Endometrial microvascular endothelial cells (primary cell): ENCODE measurements around the gene C4orf50. TPM values are rescaled to one million over a fixed set of nuclear protein-coding genes. Genes with fewer than 3 reads are reported as not detected.

Source experiments
- in situ Hi-C: cut with HindIII; loops from 2 replicates; pipeline ENCODE4 v1.10.0; 2017; ENCODE audit warnings: low sequenced_read_pairs, low pct_unique_long_range_greater_than_20kb; ENCODE audit errors: inconsistent ontology term
- total RNA-seq: library from RNA; depleted of rRNA; stranded (reverse); fragments of >200 nt; gene quantifications from one replicate; pipeline ENCODE4 v1.2.3, GENCODE V29; 2015; ENCODE audit errors: inconsistent ontology term

C4orf50 gene
- total RNA-seq, 1 donor from 2014 or later = not detected

GRCh38 chr4:6046526-6047129, 28.4 kb upstream of the C4orf50 start:
- in situ Hi-C loops = no loop called here

GRCh38 chr4:6044805-6045204, 26.6 kb upstream of the C4orf50 start:
- in situ Hi-C loops = no loop called here

- in situ Hi-C loops = no loop called here
These were observed 26.0 kb upstream of the C4orf50 start for GRCh38 chr4:6044276-6044675.

GRCh38 chr4:6043843-6044242, 25.6 kb upstream of the C4orf50 start:
- in situ Hi-C loops = no loop called here

- in situ Hi-C loops = no loop called here
These were observed 25.0 kb upstream of the C4orf50 start for GRCh38 chr4:6043188-6043587.

- in situ Hi-C loops = no loop called here
These were observed 24.2 kb upstream of the C4orf50 start for GRCh38 chr4:6042293-6043063.

- in situ Hi-C loops = no loop called here
These were observed 23.6 kb upstream of the C4orf50 start for GRCh38 chr4:6041800-6042199.

GRCh38 chr4:6038711-6039110, 20.5 kb upstream of the C4orf50 start:
- in situ Hi-C loops = no loop called here

GRCh38 chr4:6035786-6036185, 17.6 kb upstream of the C4orf50 start:
- in situ Hi-C loops = no loop called here

- in situ Hi-C loops = no loop called here
These were observed 15.2 kb upstream of the C4orf50 start for GRCh38 chr4:6033381-6033780.

GRCh38 chr4:6032249-6033244, 14.3 kb upstream of the C4orf50 start:
- in situ Hi-C loops = no loop called here

GRCh38 chr4:6031846-6032245, 13.6 kb upstream of the C4orf50 start:
- in situ Hi-C loops = no loop called here

GRCh38 chr4:6030679-6031078, 12.4 kb upstream of the C4orf50 start:
- in situ Hi-C loops = no loop called here

GRCh38 chr4:6029254-6029653, 11.0 kb upstream of the C4orf50 start:
- in situ Hi-C loops = no loop called here

GRCh38 chr4:6028168-6028567, 9.9 kb upstream of the C4orf50 start:
- in situ Hi-C loops = no loop called here

- in situ Hi-C loops = no loop called here
These were observed 9.2 kb upstream of the C4orf50 start for GRCh38 chr4:6027392-6027791.

GRCh38 chr4:6024313-6024960, 6.2 kb upstream of the C4orf50 start:
- in situ Hi-C loops = no loop called here

GRCh38 chr4:6023731-6024130, 5.5 kb upstream of the C4orf50 start:
- in situ Hi-C loops = no loop called here
